ENCODE measurements around the gene EPB41L4B.
"Not testable (repeated sequence)": the region's sequence is repeated elsewhere in the genome, so short reads cannot be mapped to it uniquely, and the experiment has no call there.

- TF ChIP-seq POLR2A (IDR thresholded peaks at IDR 0.05) = not testable (repeated sequence)
- TF ChIP-seq, protein P1, sequence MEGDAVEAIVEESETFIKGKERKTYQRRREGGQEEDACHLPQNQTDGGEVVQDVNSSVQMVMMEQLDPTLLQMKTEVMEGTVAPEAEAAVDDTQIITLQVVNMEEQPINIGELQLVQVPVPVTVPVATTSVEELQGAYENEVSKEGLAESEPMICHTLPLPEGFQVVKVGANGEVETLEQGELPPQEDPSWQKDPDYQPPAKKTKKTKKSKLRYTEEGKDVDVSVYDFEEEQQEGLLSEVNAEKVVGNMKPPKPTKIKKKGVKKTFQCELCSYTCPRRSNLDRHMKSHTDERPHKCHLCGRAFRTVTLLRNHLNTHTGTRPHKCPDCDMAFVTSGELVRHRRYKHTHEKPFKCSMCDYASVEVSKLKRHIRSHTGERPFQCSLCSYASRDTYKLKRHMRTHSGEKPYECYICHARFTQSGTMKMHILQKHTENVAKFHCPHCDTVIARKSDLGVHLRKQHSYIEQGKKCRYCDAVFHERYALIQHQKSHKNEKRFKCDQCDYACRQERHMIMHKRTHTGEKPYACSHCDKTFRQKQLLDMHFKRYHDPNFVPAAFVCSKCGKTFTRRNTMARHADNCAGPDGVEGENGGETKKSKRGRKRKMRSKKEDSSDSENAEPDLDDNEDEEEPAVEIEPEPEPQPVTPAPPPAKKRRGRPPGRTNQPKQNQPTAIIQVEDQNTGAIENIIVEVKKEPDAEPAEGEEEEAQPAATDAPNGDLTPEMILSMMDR (IDR thresholded peaks at IDR 0.05) = not testable (repeated sequence)
Measured at GRCh38 chr9:109358968-109359603, 38.2 kb upstream of the EPB41L4B start.
